ENCODE data around the gene MRGPRD. TPM values are rescaled to one million over a fixed set of nuclear protein-coding genes. Genes with fewer than 3 reads are reported as not detected.

MRGPRD gene
- total and polyA plus RNA-seq, 2 of the 8 experiments (the other 6 are each of a cell fraction or from before 2014, with no cell fraction given), result not detected

DNA sequence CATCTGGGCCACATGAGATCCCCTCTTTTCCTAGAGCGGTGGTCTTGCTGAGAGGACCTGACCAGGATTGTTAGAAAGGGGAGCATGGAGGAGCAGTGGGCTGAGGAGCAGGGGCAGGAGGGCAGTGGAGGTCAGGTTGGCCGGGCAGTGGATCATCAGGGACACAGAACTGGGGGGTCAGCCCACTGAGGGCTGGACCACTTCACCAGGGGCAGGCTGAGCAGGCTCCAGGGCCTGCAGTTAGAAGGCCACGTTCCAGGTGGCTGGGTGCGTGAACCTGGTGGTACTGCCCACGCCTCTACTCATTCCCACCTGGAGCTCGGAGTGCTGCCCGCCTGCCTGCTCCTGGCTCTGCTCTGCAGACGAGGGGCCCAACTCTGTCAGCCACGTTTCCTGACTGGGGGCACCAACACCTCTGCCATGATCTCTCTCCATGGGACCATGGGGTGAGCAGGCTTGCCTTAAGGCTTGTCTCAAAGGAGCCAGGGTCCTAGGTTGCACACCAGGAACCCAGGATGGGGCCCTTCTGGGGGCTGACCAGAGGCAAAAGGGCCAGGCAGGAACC, 22.6 kb upstream of the MRGPRD start (continued):
- no peak for TF ChIP-seq TBP (IDR thresholded peaks at IDR 0.05; ENCODE audit: low read depth, low read length)

All from H1 (cell line).